ENCODE measurements around the gene ABHD17B.

The ABHD17B gene

DNA sequence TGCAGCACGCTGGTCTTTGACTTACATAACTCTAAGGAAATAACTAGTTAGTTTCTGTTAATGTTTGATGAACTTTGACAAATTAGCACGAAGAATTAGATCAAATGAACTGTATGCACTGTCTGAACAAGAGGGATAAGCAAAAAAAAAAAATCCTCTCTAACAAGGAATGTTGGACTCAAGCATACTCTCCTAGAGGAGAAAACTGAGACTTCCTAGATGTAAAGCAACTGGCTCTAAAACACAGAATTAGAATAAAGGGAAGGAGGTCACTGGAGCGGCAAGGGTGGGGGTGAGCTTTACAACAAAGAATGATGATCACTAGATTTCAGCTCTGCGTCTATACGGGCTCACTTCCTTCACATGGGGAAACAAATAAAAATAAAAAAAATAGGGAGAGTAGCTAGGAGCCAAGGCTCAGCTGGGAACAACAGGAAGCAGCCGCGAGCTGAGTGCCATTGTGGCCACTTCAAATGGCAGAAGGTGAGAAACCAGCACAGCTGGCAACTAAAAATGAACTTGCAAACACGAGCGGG is 94.0 kb downstream of the ABHD17B start:
- DNase-seq: no peak
